HG03575 (cell line): ENCODE results near the gene FGA.
A peak's percentile ranks its signal among the peaks of the same experiment; 100 is the strongest.

Experiments used
- ATAC-seq: cut with Tn5 transposase; IDR thresholded peaks from one replicate; pipeline ENCODE4 v1.9.1; 2021; ENCODE audit not compliant: unreplicated experiment, insufficient number of reproducible peaks, low FRiP score; ENCODE audit errors: extremely low read depth

The FGA gene

GRCh38 chr4:154585369-154586018 lies 5.0 kb downstream of the FGA start:
- ATAC-seq = no peak

GRCh38 chr4:154584259-154584658 lies 6.3 kb downstream of the FGA start:
- no peak for ATAC-seq

GRCh38 chr4:154583677-154584076 lies 6.9 kb downstream of the FGA start:
- no peak for ATAC-seq

- no peak for ATAC-seq
These were observed 7.3 kb downstream of the FGA start for GRCh38 chr4:154583230-154583629.

GRCh38 chr4:154582723-154583122 lies 7.8 kb downstream of the FGA start:
- ATAC-seq = no peak

- ATAC-seq = no peak
These were observed 10.6 kb downstream of the FGA start for GRCh38 chr4:154579927-154580326.

GRCh38 chr4:154578919-154579318 lies 11.6 kb downstream of the FGA start:
- no peak for ATAC-seq

- no peak for ATAC-seq
These were observed 13.2 kb downstream of the FGA start for GRCh38 chr4:154577324-154577723.

GRCh38 chr4:154574311-154574710 lies 16.2 kb downstream of the FGA start:
- ATAC-seq = no peak

- ATAC-seq = no peak
These were observed 17.2 kb downstream of the FGA start for GRCh38 chr4:154573190-154573870.

- ATAC-seq = no peak
These were observed 21.0 kb downstream of the FGA start for GRCh38 chr4:154569584-154569983.

- ATAC-seq = no peak
These were observed 21.5 kb downstream of the FGA start for GRCh38 chr4:154569028-154569427.

GRCh38 chr4:154566639-154567204 lies 23.8 kb downstream of the FGA start:
- no peak for ATAC-seq

- ATAC-seq = no peak
These were observed 24.8 kb downstream of the FGA start for GRCh38 chr4:154565704-154566103.

- no peak for ATAC-seq
These were observed 26.2 kb downstream of the FGA start for GRCh38 chr4:154564311-154564710.

- no peak for ATAC-seq
These were observed 27.8 kb downstream of the FGA start, which contains the start of gene FGB for GRCh38 chr4:154562697-154563254. TSS of gene FGB (plus strand) at chr4:154563011. CDS start at chr4:154563019, 8 bp downstream.

- no peak for ATAC-seq
These were observed 29.7 kb downstream of the FGA start for GRCh38 chr4:154560824-154561231.

GRCh38 chr4:154560419-154560801 lies 30.1 kb downstream of the FGA start:
- no peak for ATAC-seq

GRCh38 chr4:154559494-154560418 lies 30.8 kb downstream of the FGA start:
- ATAC-seq = peak; percentile 78
